Measurements from ENCODE around the gene VAV3. TPM values are rescaled to one million over a fixed set of nuclear protein-coding genes. Genes with fewer than 3 reads are reported as not detected.
A peak's percentile ranks its signal among the peaks of the same experiment; 100 is the strongest.

The VAV3 gene
- total and polyA plus RNA-seq, 2 of the 13 experiments (the other 11 are each of a cell fraction or from before 2014, with no cell fraction given) = 15.9 to 29.8 TPM

DNA sequence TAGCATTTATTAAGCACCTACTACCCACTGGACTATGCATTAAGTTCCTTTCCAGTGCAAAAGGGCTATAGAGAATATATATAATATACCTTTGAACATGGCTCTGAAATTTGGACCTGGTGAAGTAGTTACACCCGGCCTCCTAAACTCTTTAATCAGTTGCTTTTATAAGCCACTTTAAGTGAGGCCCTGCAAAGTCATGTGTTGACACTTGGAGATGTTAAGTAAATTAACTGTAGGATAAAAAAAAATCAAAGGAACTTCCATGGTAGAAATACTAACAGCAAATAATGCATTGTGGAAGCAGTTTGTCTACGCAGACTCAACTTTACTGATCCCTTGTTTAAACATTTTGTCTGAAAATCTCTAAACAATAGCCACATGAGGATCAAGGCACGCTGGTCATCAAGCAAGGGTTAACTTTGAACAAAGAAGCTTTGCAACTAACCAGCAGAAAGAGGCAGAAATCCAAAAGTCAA lies 283.9 kb downstream of the VAV3 start (continued):
- TF ChIP-seq, protein P1, sequence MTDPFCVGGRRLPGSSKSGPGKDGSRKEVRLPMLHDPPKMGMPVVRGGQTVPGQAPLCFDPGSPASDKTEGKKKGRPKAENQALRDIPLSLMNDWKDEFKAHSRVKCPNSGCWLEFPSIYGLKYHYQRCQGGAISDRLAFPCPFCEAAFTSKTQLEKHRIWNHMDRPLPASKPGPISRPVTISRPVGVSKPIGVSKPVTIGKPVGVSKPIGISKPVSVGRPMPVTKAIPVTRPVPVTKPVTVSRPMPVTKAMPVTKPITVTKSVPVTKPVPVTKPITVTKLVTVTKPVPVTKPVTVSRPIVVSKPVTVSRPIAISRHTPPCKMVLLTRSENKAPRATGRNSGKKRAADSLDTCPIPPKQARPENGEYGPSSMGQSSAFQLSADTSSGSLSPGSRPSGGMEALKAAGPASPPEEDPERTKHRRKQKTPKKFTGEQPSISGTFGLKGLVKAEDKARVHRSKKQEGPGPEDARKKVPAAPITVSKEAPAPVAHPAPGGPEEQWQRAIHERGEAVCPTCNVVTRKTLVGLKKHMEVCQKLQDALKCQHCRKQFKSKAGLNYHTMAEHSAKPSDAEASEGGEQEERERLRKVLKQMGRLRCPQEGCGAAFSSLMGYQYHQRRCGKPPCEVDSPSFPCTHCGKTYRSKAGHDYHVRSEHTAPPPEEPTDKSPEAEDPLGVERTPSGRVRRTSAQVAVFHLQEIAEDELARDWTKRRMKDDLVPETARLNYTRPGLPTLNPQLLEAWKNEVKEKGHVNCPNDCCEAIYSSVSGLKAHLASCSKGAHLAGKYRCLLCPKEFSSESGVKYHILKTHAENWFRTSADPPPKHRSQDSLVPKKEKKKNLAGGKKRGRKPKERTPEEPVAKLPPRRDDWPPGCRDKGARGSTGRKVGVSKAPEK (CRISPR knock-in tag; IDR thresholded peaks at IDR 0.05; ENCODE audit: borderline replicate concordance) = no peak
- peak; percentile 42; the same call in 1 of the 2 replicates for TF ChIP-seq RARA (CRISPR knock-in tag; IDR thresholded peaks at IDR 0.05)
- TF ChIP-seq TCF7 (IDR thresholded peaks at IDR 0.05; ENCODE audit: low read depth) = peak; percentile 96
- TF ChIP-seq, protein P2, sequence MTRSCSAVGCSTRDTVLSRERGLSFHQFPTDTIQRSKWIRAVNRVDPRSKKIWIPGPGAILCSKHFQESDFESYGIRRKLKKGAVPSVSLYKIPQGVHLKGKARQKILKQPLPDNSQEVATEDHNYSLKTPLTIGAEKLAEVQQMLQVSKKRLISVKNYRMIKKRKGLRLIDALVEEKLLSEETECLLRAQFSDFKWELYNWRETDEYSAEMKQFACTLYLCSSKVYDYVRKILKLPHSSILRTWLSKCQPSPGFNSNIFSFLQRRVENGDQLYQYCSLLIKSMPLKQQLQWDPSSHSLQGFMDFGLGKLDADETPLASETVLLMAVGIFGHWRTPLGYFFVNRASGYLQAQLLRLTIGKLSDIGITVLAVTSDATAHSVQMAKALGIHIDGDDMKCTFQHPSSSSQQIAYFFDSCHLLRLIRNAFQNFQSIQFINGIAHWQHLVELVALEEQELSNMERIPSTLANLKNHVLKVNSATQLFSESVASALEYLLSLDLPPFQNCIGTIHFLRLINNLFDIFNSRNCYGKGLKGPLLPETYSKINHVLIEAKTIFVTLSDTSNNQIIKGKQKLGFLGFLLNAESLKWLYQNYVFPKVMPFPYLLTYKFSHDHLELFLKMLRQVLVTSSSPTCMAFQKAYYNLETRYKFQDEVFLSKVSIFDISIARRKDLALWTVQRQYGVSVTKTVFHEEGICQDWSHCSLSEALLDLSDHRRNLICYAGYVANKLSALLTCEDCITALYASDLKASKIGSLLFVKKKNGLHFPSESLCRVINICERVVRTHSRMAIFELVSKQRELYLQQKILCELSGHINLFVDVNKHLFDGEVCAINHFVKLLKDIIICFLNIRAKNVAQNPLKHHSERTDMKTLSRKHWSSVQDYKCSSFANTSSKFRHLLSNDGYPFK (CRISPR knock-in tag; IDR thresholded peaks at IDR 0.05; ENCODE audit: borderline replicate concordance) = no peak
- TF ChIP-seq SRSF9 (IDR thresholded peaks at IDR 0.05; ENCODE audit: borderline replicate concordance, insufficient read depth, low read depth, low read length, poor library complexity, severe bottlenecking) = no peak
- peak; percentile 41; the same call in 1 of the 2 replicates for TF ChIP-seq CEBPG (CRISPR knock-in tag; IDR thresholded peaks at IDR 0.05)
- no peak for TF ChIP-seq NR2F1 (CRISPR knock-in tag; IDR thresholded peaks at IDR 0.05)
- TF ChIP-seq SRSF1 (optimal IDR thresholded peaks at IDR 0.05; ENCODE audit: low read depth, low read length) = no peak
- no peak for TF ChIP-seq THYN1 (CRISPR knock-in tag; IDR thresholded peaks at IDR 0.05; ENCODE audit: borderline replicate concordance, low read depth)
- no peak for TF ChIP-seq XBP1 (CRISPR knock-in tag; IDR thresholded peaks at IDR 0.05)
- TF ChIP-seq CHD2 (IDR thresholded peaks at IDR 0.05; ENCODE audit: low read depth, low read length) = no peak
- no peak for TF ChIP-seq ZNF30 (CRISPR knock-in tag; IDR thresholded peaks at IDR 0.05)
- TF ChIP-seq, protein P3, sequence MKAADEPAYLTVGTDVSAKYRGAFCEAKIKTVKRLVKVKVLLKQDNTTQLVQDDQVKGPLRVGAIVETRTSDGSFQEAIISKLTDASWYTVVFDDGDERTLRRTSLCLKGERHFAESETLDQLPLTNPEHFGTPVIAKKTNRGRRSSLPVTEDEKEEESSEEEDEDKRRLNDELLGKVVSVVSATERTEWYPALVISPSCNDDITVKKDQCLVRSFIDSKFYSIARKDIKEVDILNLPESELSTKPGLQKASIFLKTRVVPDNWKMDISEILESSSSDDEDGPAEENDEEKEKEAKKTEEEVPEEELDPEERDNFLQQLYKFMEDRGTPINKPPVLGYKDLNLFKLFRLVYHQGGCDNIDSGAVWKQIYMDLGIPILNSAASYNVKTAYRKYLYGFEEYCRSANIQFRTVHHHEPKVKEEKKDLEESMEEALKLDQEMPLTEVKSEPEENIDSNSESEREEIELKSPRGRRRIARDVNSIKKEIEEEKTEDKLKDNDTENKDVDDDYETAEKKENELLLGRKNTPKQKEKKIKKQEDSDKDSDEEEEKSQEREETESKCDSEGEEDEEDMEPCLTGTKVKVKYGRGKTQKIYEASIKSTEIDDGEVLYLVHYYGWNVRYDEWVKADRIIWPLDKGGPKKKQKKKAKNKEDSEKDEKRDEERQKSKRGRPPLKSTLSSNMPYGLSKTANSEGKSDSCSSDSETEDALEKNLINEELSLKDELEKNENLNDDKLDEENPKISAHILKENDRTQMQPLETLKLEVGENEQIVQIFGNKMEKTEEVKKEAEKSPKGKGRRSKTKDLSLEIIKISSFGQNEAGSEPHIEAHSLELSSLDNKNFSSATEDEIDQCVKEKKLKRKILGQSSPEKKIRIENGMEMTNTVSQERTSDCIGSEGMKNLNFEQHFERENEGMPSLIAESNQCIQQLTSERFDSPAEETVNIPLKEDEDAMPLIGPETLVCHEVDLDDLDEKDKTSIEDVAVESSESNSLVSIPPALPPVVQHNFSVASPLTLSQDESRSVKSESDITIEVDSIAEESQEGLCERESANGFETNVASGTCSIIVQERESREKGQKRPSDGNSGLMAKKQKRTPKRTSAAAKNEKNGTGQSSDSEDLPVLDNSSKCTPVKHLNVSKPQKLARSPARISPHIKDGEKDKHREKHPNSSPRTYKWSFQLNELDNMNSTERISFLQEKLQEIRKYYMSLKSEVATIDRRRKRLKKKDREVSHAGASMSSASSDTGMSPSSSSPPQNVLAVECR (CRISPR knock-in tag; IDR thresholded peaks at IDR 0.05; ENCODE audit: borderline replicate concordance) = no peak
- TF ChIP-seq, protein P4, sequence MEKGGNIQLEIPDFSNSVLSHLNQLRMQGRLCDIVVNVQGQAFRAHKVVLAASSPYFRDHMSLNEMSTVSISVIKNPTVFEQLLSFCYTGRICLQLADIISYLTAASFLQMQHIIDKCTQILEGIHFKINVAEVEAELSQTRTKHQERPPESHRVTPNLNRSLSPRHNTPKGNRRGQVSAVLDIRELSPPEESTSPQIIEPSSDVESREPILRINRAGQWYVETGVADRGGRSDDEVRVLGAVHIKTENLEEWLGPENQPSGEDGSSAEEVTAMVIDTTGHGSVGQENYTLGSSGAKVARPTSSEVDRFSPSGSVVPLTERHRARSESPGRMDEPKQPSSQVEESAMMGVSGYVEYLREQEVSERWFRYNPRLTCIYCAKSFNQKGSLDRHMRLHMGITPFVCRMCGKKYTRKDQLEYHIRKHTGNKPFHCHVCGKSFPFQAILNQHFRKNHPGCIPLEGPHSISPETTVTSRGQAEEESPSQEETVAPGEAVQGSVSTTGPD (CRISPR knock-in tag; IDR thresholded peaks at IDR 0.05) = peak; percentile 4; the same call in 1 of the 2 replicates
- TF ChIP-seq ZMYM4 (CRISPR knock-in tag; IDR thresholded peaks at IDR 0.05) = peak; percentile 56; the same call in 1 of the 2 replicates
- TF ChIP-seq, protein P5, sequence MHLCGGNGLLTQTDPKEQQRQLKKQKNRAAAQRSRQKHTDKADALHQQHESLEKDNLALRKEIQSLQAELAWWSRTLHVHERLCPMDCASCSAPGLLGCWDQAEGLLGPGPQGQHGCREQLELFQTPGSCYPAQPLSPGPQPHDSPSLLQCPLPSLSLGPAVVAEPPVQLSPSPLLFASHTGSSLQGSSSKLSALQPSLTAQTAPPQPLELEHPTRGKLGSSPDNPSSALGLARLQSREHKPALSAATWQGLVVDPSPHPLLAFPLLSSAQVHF (CRISPR knock-in tag; IDR thresholded peaks at IDR 0.05) = no peak
- TF ChIP-seq BHLHE40 (IDR thresholded peaks at IDR 0.05; ENCODE audit: low read length) = no peak
